Measurements from ENCODE around the gene PHLDA1.

The PHLDA1 gene

DNA sequence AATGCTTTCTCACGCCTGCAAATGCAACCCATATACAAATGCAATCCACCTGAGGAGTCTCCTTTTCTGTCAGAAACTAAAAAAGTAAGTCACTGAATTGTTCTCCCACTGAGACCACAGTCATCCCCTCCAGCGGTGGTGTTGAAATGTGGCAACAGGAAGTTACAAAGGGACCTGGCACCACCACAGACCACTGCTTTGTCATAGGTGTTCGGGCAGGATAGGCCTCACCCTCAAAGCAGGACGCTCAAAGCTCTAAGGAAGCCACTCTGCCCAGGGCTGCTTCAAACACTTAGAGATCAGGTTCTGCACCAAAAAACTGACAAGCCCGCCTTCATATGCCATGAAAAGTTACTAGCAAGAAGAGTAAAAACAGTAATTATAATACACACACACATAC, 11.3 kb downstream of the PHLDA1 start:
- H3K4me3 ChIP-seq (ENCODE audit: low read depth, low read length, poor library complexity, severe bottlenecking), result no peak overlapping the region
- no peak overlapping the region for H2AFZ ChIP-seq (ENCODE audit: low read length)
- no peaks in the 10 kb centered on the region for H3K9me3 ChIP-seq (ENCODE audit: low read length)
- H3K79me2 ChIP-seq (ENCODE audit: insufficient read depth, low read length), result no peaks in the 10 kb centered on the region
- H3K9ac ChIP-seq (ENCODE audit: low read length), result no peak overlapping the region
- no peaks in the 10 kb centered on the region for H4K20me1 ChIP-seq (ENCODE audit: insufficient read depth, low read length)
- H3K27me3 ChIP-seq (ENCODE audit: insufficient read depth, low read length), result no peaks in the 10 kb centered on the region
- TF ChIP-seq, protein P1, sequence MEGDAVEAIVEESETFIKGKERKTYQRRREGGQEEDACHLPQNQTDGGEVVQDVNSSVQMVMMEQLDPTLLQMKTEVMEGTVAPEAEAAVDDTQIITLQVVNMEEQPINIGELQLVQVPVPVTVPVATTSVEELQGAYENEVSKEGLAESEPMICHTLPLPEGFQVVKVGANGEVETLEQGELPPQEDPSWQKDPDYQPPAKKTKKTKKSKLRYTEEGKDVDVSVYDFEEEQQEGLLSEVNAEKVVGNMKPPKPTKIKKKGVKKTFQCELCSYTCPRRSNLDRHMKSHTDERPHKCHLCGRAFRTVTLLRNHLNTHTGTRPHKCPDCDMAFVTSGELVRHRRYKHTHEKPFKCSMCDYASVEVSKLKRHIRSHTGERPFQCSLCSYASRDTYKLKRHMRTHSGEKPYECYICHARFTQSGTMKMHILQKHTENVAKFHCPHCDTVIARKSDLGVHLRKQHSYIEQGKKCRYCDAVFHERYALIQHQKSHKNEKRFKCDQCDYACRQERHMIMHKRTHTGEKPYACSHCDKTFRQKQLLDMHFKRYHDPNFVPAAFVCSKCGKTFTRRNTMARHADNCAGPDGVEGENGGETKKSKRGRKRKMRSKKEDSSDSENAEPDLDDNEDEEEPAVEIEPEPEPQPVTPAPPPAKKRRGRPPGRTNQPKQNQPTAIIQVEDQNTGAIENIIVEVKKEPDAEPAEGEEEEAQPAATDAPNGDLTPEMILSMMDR (IDR thresholded peaks at IDR 0.05; ENCODE audit: low read length), result no peak
- no peak for TF ChIP-seq EZH2 (IDR thresholded peaks at IDR 0.05; ENCODE audit: borderline replicate concordance, low read length)
- H3K36me3 ChIP-seq (ENCODE audit: insufficient read depth, low read length), result no peaks in the 10 kb centered on the region
- no peaks in the 10 kb centered on the region for H3F3A ChIP-seq (ENCODE audit: insufficient read depth, low read length)
- no peaks in the 10 kb centered on the region for H3K4me1 ChIP-seq (ENCODE audit: insufficient read depth, low read length, severe bottlenecking)
- no peaks in the 10 kb centered on the region for H3K9me2 ChIP-seq (ENCODE audit: low read depth, low read length)
- H3K27ac ChIP-seq (ENCODE audit: low read depth, low read length, poor library complexity, severe bottlenecking), result no peak overlapping the region
- H3K4me2 ChIP-seq (ENCODE audit: low read length), result no peak overlapping the region

DNA sequence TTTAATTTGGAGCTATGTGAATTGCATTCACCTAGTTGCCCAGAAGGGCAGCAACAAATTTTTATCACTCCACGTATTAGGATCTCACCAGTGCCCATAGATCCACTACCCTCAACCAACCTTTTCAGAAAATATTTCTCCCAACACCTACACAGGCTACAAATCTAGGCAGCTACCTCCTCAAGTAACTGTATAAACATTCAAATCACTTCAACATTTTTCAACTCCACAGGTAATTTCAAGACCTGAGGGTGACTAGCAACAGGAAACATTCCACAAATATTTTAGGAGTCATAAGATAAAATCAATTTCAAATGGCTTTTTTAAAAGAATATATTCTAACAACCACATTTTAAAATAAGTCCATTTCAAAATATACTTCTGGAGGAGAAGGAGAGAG, 12.9 kb downstream of the PHLDA1 start:
- Histone ChIP-seq H3K27ac (ENCODE audit: low read depth, low read length, poor library complexity, severe bottlenecking) (no peak overlapping the region), H3K4me1 (ENCODE audit: insufficient read depth, low read length, severe bottlenecking) (no peaks in the 10 kb centered on the region), H3K9ac (ENCODE audit: low read length) (no peak overlapping the region), H3K4me3 (ENCODE audit: low read depth, low read length, poor library complexity, severe bottlenecking) (no peak overlapping the region), H2AFZ (ENCODE audit: low read length) (no peak overlapping the region), H3K4me2 (ENCODE audit: low read length) (no peak overlapping the region), H3K9me3 (ENCODE audit: low read length) (no peaks in the 10 kb centered on the region), H3K36me3 (ENCODE audit: insufficient read depth, low read length) (no peaks in the 10 kb centered on the region), H4K20me1 (ENCODE audit: insufficient read depth, low read length) (no peaks in the 10 kb centered on the region), H3F3A (ENCODE audit: insufficient read depth, low read length) (no peaks in the 10 kb centered on the region), H3K79me2 (ENCODE audit: insufficient read depth, low read length) (no peaks in the 10 kb centered on the region), H3K9me2 (ENCODE audit: low read depth, low read length) (no peaks in the 10 kb centered on the region), H3K27me3 (ENCODE audit: insufficient read depth, low read length) (no peaks in the 10 kb centered on the region)
- TF ChIP-seq, protein P1 (IDR thresholded peaks at IDR 0.05; ENCODE audit: low read length), result no peak
- TF ChIP-seq EZH2 (IDR thresholded peaks at IDR 0.05; ENCODE audit: borderline replicate concordance, low read length), result no peak

DNA sequence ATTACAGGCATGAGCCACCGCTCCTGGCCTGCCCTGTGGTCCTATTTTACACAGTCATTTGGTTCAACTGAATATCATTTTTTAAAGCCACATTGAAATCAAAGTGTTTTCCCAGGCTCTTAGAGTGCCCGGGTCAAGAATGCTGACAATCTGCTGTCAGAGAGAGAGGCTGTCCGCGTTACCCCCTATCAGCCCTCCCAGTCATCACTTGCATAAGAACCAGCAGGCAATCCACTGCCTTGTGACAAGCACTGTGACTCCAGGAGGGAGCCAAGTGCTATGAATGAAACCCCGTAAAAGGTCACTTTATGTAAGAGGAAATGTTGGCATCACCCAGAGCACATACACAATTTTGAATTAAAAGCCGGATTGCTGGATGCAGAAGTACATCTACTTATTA, 13.5 kb downstream of the PHLDA1 start:
- Histone ChIP-seq H3K27me3 (ENCODE audit: insufficient read depth, low read length) (no peaks in the 10 kb centered on the region), H3K9me2 (ENCODE audit: low read depth, low read length) (no peaks in the 10 kb centered on the region), H3K4me1 (ENCODE audit: insufficient read depth, low read length, severe bottlenecking) (no peaks in the 10 kb centered on the region), H3F3A (ENCODE audit: insufficient read depth, low read length) (no peaks in the 10 kb centered on the region), H3K9ac (ENCODE audit: low read length) (no peak overlapping the region), H3K4me2 (ENCODE audit: low read length) (no peak overlapping the region), H4K20me1 (ENCODE audit: insufficient read depth, low read length) (no peaks in the 10 kb centered on the region), H3K79me2 (ENCODE audit: insufficient read depth, low read length) (no peaks in the 10 kb centered on the region), H3K9me3 (ENCODE audit: low read length) (no peaks in the 10 kb centered on the region), H2AFZ (ENCODE audit: low read length) (no peak overlapping the region), H3K4me3 (ENCODE audit: low read depth, low read length, poor library complexity, severe bottlenecking) (no peak overlapping the region), H3K36me3 (ENCODE audit: insufficient read depth, low read length) (no peaks in the 10 kb centered on the region), H3K27ac (ENCODE audit: low read depth, low read length, poor library complexity, severe bottlenecking) (no peak overlapping the region)
- TF ChIP-seq, protein P1 (IDR thresholded peaks at IDR 0.05; ENCODE audit: low read length), result no peak
- no peak for TF ChIP-seq EZH2 (IDR thresholded peaks at IDR 0.05; ENCODE audit: borderline replicate concordance, low read length)

All from OCI-LY1 (cell line).